ENCODE results near the gene DGKK.

The DGKK gene

GRCh38 chrX:50470103-50471031 lies at the start of gene DGKK:
TSS of gene DGKK (minus strand) at chrX:50470825. CDS start at chrX:50470678, 147 bp downstream.
- no peak for DNase-seq

GRCh38 chrX:50514811-50515210 lies 44.2 kb upstream of the DGKK start:
- no peak for DNase-seq

- DNase-seq, result no peak
Measured at GRCh38 chrX:50497114-50497513, 26.5 kb upstream of the DGKK start.

GRCh38 chrX:50495616-50496015 lies 25.0 kb upstream of the DGKK start:
- no peak for DNase-seq

GRCh38 chrX:50492720-50493119 lies 22.1 kb upstream of the DGKK start:
- DNase-seq, result no peak

- DNase-seq, result no peak
Measured at GRCh38 chrX:50484662-50485061, 14.0 kb upstream of the DGKK start.

- DNase-seq, result no peak
Measured at GRCh38 chrX:50483283-50483682, 12.7 kb upstream of the DGKK start.

GRCh38 chrX:50475208-50475607 lies 4.6 kb upstream of the DGKK start:
- no peak for DNase-seq

- DNase-seq, result no peak
Measured at GRCh38 chrX:50471390-50471789, 765 bp upstream of the DGKK start.

GRCh38 chrX:50469206-50469605 lies 1.4 kb downstream of the DGKK start:
- no peak for DNase-seq

GRCh38 chrX:50459615-50460014 lies 11.0 kb downstream of the DGKK start:
- DNase-seq, result no peak

GRCh38 chrX:50458483-50458882 lies 12.1 kb downstream of the DGKK start:
- DNase-seq, result no peak

- no peak for DNase-seq
Measured at GRCh38 chrX:50456712-50457484, 13.7 kb downstream of the DGKK start.

- no peak for DNase-seq
Measured at GRCh38 chrX:50452782-50453181, 17.8 kb downstream of the DGKK start.

GRCh38 chrX:50450324-50450723 lies 20.3 kb downstream of the DGKK start:
- no peak for DNase-seq

GRCh38 chrX:50448565-50448964 lies 22.1 kb downstream of the DGKK start:
- DNase-seq, result no peak

- no peak for DNase-seq
Measured at GRCh38 chrX:50447535-50447934, 23.1 kb downstream of the DGKK start.

- DNase-seq, result no peak
Measured at GRCh38 chrX:50442426-50443116, 28.1 kb downstream of the DGKK start.

GRCh38 chrX:50436797-50437196 lies 33.8 kb downstream of the DGKK start:
- DNase-seq, result no peak

- DNase-seq, result no peak
Measured at GRCh38 chrX:50432829-50433289, 37.8 kb downstream of the DGKK start.

- no peak for DNase-seq
Measured at GRCh38 chrX:50431623-50432022, 39.0 kb downstream of the DGKK start.

GRCh38 chrX:50430917-50431575 lies 39.6 kb downstream of the DGKK start:
- no peak for DNase-seq

- no peak for DNase-seq
Measured at GRCh38 chrX:50428174-50428573, 42.5 kb downstream of the DGKK start.
